Measurements from ENCODE around the gene OSBPL3.
"Not testable (repeated sequence)": the region's sequence is repeated elsewhere in the genome, so short reads cannot be mapped to it uniquely, and the experiment has no call there.

OSBPL3 gene

DNA sequence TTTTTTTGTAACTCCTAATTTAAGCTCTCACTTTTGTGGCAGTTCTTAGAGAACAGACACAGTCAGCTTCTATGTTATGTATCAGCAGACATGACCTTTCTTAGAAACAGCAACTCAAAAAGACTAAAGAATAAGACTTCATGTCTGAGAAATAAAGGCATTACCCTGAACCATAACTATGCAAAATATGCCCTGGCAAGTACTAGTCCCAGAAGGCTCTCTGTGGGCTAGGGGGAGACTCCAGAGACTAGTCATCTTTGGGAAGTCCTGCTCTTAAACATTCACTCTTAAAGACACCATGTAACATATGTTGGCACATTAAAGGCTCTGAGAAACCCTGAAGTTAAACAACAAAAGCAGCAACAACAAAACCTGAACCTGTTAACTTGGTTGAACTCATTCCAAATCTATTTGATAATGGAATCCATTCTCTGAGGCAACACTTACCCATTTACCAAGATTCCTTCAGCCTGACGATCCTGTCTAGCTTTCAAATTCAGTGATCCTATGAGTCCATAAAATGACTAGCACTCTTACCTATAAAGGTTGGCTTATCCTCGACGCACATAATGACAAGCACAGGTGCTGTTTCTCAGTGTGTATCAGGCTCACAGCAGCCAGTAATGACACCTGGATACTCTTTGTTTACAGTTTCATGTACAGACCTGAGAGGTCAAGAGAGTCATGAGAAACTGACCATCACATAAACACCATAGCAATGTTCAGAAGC lies 62.3 kb downstream of the OSBPL3 start:
- DNase-seq, result no peak

GRCh38 chr7:24916463-24917040 lies 63.4 kb downstream of the OSBPL3 start:
- DNase-seq, result no peak

DNA sequence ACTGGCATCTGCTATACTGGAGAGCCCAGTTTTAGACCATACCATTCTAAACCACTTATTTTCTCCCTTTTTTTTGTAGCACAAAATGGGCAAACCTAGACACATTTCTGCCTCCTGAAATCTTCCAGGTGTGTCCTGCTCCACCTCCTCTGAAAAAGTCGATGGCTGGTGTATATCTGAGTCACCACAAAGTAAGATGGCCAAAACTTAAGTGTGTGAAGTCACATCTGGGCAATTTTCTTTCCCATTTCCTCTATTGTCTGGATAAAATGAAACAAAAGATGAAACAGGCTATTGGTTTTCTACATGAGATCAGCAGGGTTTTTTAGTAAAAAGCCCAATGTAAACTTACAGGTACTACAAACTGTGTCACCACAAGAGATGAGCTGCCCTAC lies 65.5 kb downstream of the OSBPL3 start:
- DNase-seq, result no peak

DNA sequence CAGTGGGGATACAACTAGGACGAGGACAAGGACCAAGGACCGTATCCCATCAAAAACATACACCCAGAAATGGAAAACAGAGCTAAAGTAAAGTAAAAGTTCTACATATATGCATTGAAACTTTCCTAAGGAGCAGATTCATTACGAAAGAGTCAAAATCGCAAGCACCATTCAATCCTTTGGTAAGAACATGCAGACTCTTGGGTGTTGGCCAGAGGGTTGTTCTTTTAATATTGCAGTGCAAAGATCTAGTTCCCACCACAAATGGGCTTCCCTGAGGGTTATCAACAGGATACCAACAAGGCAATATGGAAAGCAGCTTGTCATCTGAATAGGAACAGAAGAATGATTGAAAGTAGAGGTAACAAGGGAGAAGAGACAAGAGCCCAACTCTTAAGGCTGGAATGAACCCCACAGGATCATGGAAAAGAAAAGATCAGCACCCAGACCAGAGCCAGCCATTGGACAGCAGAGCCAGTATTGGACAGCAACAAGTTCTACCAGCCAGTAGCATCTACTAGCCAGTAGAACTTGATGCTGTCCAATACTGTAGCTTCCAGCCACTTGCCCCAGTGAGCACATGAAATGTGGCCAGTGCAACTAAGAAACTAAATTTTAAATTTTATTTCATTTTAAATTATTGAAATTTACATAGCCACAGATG lies 66.0 kb downstream of the OSBPL3 start:
- DNase-seq, result no peak

GRCh38 chr7:24912874-24913514 lies 67.0 kb downstream of the OSBPL3 start:
- peak; percentile 21 for DNase-seq

DNA sequence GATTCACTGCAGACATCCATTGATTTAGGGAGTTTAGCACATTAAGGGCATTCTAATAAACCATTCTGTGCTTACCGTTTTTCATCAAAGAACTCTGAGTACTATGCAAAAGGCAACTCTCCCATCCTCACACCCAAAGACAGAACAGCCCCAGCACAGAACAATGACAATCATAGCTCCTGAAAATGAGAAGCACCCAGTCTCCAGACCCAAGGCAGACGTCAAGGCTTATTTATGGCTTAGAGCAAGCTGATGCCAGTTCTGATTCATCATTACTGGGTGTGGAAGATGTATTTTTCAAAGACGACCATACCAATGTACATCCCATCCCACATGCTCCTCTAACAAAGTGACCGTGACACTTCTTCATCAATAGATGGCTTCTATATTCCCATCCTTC lies 67.6 kb downstream of the OSBPL3 start:
- no peak for DNase-seq

DNA sequence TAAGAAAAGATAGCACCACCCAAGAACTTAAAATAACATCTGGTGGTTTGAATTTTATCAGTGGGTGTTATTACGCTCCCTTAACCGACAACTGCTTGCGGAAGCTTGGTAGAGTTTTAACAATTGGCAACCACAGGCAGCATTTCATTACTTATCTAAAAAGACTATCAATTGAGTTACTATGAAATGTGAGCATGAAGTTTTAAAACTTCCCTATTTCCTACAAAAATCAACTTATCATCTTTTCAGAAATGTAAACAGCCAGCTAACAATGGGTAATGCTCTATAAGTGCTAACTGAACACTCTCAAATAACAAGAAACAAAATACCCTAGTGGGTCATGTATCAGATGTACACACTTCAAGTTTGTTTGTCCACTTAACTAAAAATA lies 68.8 kb downstream of the OSBPL3 start:
- peak; percentile 65 for DNase-seq

DNA sequence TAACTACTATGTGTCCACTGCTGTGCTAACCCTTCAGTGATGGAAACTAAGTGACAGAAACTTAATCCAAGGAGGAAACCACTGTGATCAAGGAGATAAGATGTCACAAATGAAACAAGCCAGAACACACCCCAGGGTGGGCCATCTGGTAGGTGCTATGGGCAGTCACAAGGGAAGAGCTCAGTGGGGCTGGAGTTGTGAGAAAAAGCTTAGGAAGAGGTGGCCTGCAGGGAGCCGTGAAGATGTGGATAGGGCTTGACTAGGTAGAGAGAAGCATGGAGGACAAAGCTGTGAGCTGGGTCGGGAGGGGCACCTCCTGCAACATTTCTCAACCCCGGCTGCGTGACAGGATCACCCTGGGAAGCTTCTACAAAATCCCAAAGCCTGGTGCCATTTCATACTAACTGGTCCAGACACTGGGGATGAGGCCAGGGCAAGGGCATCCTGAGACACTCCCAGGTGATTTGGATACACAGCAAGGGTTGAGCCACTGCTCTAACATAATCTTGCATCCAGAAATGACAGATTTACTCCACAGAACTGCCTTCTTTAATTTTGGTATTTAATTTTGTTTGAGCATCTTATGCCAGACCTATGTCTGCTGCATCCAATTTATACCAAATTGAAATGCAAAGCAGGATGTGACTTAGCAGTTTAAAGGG lies 69.3 kb downstream of the OSBPL3 start:
- DNase-seq, result no peak

- DNase-seq, result no peak
Measured at GRCh38 chr7:24908727-24909126, 71.3 kb downstream of the OSBPL3 start.

DNA sequence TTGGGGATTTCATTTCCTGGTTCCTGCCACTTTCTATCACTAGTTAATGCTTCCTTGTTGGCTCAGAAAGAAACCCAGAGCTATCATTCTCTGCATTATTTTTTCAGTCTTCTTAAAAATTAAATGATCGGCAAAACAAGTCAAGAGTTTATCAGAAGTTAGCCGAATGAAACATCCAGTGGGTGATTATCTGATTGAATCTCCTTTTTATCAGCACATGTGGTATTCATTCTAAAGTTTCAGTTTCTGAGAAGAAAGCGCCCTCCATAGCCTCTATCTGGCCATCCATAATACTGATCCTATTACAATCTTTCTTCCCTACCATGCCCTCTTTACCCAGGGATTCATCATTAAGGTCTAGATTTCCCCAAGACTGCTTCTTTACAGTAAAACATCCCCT lies 71.8 kb downstream of the OSBPL3 start:
- peak; percentile 16 for DNase-seq

- DNase-seq, result peak; percentile 60
Measured at GRCh38 chr7:24907311-24907886, 72.6 kb downstream of the OSBPL3 start.

GRCh38 chr7:24905996-24906770 lies 73.8 kb downstream of the OSBPL3 start:
- DNase-seq, result no peak

DNA sequence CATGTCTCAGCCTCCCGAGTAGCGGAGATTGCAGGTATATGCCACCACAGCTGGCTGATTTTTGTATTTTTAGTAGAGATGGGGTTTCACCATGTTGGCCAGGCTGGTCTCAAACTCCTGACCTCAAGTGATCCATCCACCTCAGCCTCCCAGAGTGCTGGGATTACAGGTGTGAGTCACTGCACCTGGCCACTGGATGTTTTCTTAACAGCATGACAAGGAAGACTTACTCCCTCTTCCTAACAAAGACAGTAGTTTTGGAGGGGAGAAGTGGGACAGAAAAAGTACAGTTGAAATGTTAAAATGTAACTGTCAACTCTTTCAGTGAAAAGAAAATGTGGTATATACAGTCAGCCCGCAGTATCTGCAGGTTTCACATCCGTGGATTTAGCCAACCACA lies 76.0 kb downstream of the OSBPL3 start:
- DNase-seq, result not testable (repeated sequence)

GRCh38 chr7:24903559-24903958 lies 76.4 kb downstream of the OSBPL3 start:
- no peak for DNase-seq

- no peak for DNase-seq
Measured at GRCh38 chr7:24902931-24903330, 77.0 kb downstream of the OSBPL3 start.

DNA sequence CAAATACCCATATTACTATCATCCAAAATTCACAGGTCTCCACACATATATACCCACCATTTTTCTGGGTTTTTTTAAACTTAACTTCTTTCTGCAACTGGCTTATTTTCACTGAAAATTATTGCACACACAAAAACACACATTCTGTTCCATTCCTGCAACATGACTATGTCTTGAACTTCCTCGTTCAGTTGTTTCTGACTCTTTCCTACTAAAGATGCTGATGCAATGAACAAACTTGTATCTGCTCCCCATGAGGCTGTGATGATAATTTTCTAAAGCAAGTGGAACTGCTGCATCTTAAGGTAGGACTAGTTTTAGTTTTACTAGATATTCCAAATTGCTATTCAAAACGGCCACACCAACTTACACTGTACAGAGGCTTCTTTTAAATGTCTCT lies 77.7 kb downstream of the OSBPL3 start:
- DNase-seq, result no peak

- no peak for DNase-seq
Measured at GRCh38 chr7:24899905-24900304, 80.1 kb downstream of the OSBPL3 start.

- DNase-seq, result no peak
Measured at GRCh38 chr7:24899161-24899560, 80.8 kb downstream of the OSBPL3 start.

- peak; percentile 31 for DNase-seq
Measured at GRCh38 chr7:24898691-24899090, 81.3 kb downstream of the OSBPL3 start.

DNA sequence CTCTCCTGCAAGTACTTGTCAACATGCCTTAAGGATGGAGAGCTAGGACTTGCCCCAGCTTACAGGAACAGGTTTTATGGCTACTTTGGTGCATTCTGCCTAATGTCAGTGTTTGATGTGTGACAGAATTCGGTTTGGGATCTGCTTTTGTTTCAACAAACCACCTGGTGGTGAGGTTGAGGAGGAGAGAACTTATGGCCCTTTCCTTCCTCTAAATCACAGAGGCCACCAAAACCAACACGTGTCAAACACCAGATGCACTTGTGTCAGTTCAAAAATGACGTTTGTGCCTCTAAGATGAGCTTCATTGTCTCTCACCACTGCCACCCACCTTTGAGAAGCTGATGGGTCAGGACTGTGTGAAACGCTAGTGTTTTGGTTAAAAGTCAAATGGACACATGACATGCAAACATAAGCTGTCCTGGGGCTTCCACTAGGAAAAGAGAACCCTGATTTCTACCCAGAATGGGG lies 83.9 kb downstream of the OSBPL3 start:
- DNase-seq, result peak; percentile 27

DNA sequence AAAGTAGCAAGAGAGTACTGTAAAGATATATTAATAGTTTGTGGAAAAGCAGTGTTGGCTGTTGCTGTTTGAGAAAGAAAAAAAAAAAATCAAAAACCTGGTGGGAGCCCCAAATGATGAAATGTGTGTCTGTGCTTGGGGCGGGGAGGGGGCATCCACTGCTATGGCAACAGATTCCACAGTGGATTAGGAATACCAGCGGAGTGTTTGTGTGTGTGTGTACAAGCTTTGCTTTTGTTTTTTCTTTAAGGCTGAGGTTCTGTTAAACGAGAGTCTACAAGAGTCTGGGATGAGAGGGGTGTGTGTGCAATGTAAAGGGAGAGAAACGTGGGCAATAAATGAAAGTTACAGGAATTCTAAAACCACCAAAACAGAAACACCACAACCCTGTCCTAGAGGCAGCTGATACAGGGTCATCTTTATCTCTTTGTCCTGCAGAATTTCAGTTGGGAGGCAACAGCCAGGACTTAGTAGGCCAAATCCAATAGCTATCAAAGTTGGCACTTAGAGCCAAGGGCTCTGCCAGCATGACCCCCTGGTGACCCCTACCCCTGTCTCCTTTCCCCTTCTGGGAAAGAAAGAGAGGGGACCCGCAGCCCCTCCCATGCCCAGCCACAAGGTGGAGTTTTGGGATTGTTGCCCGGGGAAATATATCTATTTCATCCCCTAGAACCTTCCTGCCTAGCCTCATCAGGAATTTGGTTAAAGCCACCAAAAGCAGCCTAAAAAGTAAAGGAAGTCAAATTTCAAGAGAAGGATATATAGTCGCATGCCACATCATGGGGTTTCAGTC lies 85.4 kb downstream of the OSBPL3 start:
- DNase-seq, result no peak

All from CD4-positive, alpha-beta T cell treated with Interleukin-17A for 1 hour (primary cell).